GM19240 (cell line): ENCODE data around the gene NOCT.
"Not testable (repeated sequence)": the region's sequence is repeated elsewhere in the genome, so short reads cannot be mapped to it uniquely, and the experiment has no call there.

Experiments
- DNase-seq: peaks from one replicate; pipeline ENCODE4 v3.0.0; 2011; ENCODE audit warnings: low spot score; ENCODE audit not compliant: insufficient read length

NOCT gene

DNA sequence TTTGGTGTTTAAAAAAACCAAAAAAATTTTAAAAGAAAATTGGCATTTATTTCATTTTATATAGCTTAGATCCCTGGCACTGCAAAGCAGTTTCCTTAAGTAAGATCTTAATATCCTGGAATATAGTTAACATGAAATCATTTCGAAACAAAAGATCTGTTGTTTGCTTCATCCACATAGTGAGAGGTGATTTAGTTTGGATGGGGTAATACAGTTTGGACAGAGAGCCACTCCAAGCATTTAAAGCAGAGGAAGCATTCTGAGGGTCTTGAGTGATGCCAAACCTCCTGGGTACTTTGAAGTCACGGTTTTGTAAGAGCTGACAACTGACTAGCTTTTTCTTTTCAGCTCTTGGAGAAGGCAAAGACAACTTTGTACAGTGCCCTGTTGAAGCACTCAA lies 28.7 kb downstream of the NOCT start:
- DNase-seq = no peak

GRCh38 chr4:139048026-139048425 lies 32.4 kb downstream of the NOCT start:
- DNase-seq = no peak

DNA sequence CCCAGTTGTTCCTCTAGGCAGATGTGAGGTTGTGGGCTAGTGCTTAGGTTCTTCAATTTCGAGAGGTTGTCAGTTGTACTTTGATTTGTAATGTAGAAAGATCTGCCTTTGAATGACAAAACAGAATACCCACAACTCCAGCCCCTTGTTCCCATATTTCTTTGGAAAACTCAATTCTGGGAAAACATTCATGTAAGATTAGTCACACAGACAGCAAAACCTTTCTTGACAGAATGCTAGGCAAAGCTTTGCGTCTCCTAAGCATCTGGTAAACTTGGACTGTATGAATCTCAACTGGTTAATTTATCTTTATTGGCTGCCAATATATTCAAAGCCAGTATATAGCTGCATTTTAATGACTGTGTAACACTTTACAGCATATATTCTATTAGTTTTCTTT lies 34.9 kb downstream of the NOCT start:
- no peak for DNase-seq

- DNase-seq = no peak
Observed at GRCh38 chr4:139053909-139054308, 38.3 kb downstream of the NOCT start.

- DNase-seq = no peak
Observed at GRCh38 chr4:139054791-139055505, 39.4 kb downstream of the NOCT start.

GRCh38 chr4:139059026-139059425 lies 43.4 kb downstream of the NOCT start:
- DNase-seq = not testable (repeated sequence)

GRCh38 chr4:139060591-139060990 lies 45.0 kb downstream of the NOCT start:
- DNase-seq = no peak

DNA sequence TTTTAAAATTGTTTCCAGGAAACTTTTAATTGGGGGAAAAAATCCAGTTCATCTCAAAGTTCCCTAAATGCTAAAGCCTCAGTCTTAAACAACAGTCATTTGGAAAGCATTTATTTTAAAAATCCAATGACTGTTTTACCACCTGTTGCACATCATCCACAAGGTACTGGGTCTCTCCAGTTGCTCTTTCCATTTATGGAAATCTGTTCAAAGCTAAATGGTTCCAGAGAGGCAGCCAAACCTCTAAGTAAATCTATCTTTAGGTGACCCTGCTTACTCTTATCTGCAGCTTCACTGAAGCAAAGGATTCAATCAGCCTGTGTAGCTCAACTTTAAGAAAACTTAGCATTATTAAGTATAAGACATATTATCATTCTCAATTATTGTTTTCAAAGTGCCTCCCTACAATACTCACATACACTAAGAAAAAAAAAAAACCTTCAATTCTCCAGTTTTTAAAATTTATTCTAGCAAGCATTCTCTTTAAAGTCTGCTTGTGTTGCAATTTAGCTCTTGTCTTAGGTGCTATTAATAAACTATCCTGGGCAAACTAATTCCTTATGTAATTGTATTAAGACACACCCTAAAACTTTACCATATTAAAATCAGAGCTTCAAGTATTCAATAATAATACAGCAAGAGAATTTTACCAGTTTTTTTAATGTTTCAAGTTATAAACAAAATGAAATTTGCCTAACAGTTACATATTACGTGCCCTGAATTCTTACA lies 60.6 kb downstream of the NOCT start:
- no peak for DNase-seq

- DNase-seq = no peak
Observed at GRCh38 chr4:139077567-139078355, 62.2 kb downstream of the NOCT start.

- no peak for DNase-seq
Observed at GRCh38 chr4:139078926-139079325, 63.3 kb downstream of the NOCT start.

DNA sequence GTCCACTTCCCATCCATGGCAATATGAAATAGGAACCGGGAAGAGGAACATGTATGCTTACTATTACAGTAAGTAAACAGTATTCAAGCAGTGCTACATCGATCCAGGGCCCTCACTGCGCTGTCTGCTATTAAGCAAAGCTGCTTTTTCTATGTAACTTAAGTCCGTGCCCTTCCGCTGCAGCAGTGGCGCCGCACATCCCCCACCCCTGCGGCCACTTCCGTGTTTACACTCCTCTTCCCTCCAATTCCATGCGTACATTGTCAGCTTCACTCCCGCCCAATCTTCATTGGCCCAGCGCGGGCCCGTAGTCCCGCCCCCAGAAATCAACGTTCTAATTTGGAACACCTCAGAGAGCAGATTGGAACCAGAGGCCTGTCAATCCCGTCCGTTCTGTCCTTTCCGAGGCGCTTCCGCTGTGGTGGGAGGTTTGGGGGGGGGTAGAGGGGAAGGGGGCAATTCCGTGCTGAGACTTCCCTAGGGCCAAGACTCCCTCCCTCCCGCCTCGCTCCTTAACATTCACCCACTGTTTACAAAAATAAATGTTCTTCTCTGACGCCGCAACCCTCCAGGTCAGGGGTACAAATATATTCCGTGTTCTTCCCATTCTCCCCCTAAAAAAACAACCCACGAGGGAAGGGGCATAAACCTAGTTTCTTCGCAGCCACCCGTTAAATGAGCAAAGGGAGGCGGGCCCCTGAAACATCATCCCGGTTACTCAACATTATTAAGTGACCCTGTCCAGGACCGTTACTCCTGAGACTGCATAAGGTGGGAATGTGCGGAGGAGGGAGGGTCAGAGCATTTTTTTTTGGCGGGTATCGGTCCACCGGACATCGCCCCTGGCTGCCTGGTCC lies 67.4 kb downstream of the NOCT start:
- DNase-seq = peak; percentile 81

GRCh38 chr4:139083607-139083955 lies 68.0 kb downstream of the NOCT start:
- peak; percentile 35 for DNase-seq

DNA sequence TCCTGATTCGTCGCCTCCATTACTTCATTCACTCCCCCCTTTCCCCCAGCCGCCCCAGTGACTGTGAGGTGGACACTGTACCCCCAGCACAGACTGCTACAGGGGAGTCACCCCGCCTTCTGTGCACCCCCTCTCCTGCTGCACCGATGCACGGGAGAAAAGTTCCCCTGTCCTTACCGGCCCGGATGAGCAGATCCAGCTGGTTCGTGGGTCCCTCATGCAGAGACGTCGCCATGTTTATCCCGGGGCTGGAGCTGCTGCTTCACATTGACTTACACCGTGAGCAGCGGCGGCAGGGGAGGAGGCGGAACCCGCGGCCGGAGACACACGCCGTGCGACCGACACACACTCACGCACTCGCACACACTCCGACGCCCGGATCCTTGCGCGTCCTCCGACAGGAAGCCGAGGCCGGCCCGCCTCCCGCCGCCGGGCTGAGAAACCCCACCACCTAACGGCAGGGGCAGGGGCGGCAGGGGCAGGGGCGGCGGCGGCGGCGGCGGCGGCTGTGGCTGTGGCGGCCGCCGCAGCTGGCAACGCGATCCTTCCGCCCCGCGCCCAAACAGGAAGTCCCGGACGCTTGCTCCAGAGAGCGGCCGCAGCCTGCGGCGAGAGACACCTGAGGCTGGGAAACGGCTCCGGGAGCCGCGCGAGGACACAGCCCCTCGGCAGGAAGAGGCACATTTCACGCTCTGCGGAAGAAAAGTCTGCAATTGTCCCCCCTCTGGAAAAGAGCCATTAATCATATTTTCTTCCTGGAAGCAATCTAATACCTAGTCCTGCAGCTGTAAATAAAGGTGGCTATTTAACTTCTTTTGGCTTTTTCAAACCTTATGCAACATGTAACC lies 68.6 kb downstream of the NOCT start:
- peak; percentile 46 for DNase-seq

- no peak for DNase-seq
Observed at GRCh38 chr4:139084804-139085093, 69.2 kb downstream of the NOCT start.

GRCh38 chr4:139085141-139085540 lies 69.6 kb downstream of the NOCT start:
- no peak for DNase-seq

DNA sequence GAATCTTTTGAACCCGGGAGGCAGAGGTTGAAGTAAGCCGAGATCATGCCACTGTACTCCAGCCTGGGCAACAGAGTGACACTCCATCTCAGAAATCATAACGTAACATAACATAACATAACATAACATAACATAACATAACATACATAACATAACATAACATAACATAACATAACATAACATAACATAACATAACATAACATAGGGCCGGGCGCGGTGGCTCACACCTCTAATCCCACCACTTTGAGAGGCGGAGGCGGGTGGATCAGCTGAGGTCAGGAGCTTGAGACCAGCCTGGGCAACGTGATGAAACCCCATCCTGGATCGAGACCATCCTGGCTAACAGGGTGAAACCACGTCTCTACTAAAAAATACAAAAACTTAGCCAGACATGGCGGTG lies 76.7 kb downstream of the NOCT start:
- DNase-seq = no peak
